ENCODE results near the gene SOSTDC1.
"Not testable (repeated sequence)": the region's sequence is repeated elsewhere in the genome, so short reads cannot be mapped to it uniquely, and the experiment has no call there.

The SOSTDC1 gene, protein sequence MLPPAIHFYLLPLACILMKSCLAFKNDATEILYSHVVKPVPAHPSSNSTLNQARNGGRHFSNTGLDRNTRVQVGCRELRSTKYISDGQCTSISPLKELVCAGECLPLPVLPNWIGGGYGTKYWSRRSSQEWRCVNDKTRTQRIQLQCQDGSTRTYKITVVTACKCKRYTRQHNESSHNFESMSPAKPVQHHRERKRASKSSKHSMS

DNA sequence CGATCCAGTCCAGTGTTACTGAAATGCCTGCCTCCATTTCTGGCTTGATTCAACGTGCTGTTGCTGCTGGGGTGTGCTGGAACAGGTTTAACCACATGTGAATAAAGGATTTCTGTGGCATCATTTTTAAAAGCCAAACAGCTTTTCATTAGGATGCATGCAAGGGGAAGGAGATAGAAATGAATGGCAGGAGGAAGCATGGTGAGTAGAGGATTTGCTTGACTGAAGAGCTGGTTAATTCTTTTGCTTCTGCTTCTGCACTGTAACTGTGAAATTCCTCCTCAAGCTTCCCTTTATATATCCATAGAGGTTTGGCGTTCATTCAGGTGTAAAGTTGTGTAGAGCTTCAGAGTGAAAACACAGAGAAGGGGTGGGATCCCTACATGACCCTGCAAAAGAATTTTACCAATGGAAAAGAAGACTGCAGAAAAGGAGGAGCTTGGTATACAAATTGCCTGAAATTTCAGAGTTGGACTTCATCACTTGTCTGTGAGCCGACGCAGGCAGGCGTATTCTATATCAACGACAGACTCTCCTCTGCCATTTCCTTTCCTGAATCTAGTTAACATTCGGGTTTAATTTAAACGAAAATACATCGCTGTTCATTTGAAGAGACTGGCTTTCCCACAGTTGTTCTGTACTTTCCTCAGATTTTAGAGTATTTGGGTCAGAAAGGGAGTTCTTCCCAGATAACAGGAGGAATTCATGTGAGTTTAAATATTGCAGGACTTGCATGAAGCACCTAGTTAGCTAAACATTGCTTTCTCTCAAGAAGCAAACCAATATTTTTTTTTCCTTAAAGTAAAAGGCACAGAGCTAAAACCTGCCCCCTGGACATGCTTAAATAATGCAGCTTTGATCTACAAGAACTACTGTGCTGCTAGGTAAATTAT is at the start of gene SOSTDC1:
Gene SOSTDC1 (minus strand): TSS at position 270 of the 893 bp plus-strand sequence. CDS start 70 bp downstream, at position 200.
- DNase-seq (ENCODE audit: low read depth in 2 of 2) = no peak

DNA sequence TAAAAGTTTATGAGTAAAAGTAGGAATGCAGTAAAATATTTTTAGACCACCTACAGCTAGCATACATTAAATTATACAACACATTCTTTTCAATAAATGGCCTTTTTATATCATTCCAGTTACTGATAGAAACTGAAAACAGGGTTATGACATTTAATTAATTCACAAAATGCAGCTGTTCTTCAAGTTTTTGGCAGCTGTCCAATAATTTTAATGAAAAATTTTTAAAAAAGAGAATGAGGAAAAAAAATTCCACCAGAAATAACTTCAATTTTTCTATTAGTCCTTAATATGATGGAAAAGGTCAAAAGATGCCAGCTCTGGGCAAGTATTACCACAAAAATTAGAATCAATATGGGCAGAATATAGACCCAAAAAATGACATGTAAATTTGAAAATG is 49.2 kb upstream of the SOSTDC1 start:
- no peak for DNase-seq (ENCODE audit: low read depth in 2 of 2)

DNA sequence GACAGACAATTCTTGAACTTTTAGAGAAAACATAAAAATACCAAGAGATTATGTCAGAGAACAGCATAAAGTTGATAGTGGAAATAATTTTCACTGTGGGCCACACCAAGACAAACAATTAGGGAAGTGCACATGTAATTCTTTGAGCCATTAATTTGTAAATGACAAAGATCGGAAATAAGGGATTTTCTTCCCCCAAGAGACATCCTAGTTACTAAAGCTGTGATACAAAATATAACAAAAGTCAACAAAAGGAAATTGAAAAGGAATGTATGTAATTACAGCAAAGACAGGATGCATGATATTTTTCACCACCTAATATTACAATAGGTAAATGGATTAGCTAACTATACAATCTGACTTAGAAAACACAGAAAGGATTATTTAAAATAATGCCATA is 48.7 kb upstream of the SOSTDC1 start:
- no peak for DNase-seq (ENCODE audit: low read depth in 2 of 2)

DNA sequence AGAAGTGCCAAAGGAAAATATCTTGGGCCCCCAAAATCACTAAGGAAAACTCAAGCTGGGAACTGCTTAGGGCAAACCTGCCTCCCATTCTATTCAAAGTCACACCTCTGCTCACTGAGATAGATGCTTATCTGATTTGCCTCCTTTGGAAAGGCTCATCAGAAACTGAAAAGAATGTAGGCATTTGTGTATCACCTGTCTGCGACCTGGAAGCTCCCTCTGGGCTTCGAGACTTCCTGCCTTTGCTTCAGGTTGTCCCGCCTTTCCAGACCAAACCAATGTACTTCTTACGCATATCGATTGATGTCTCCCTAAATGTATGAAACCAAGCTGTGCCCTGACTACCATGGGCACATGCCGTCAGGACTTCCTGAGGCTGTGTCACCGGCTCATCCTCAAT is 46.6 kb upstream of the SOSTDC1 start:
- DNase-seq (ENCODE audit: low read depth in 2 of 2) = no peak

DNA sequence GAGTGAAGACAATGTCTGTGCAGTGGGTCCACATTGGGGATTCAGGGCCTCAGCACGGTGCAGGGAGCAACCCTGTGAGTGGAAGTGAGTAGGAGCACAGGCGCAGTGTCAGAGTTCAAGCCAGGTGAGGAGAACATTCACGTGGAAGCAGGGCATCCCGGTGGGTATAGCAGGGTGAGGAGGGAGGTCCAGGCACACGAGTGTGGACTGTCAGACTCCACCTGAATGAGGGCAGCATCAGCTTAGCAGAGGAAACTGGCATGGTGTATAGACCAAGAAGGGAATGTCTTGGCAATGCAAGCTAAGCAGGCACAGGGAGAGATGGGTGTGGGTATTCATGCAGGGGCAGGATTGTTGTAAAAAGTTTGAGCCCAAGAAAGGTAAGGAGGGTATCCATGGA is 45.8 kb upstream of the SOSTDC1 start:
- no peak for DNase-seq (ENCODE audit: low read depth in 2 of 2)

DNA sequence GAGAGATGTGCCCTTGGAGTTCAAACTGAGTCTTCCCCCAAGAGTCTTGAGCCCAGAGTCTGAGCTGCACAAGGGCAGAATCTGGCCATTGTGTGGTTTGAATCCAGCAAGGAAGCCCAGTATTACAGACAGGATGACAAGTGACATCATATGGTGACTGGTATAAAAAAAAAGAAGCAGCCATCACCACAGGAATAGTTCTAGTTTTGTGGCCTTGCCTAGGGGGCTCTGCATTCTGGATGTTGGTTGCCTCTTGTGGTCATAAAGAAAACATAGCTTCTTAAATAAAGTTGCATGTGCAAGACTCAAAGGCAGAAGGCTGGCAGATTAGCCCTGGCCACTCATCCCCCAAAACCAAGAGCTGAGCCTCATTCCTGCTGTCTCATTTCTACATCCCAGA is 44.3 kb upstream of the SOSTDC1 start:
- DNase-seq (ENCODE audit: low read depth in 2 of 2) = no peak

DNA sequence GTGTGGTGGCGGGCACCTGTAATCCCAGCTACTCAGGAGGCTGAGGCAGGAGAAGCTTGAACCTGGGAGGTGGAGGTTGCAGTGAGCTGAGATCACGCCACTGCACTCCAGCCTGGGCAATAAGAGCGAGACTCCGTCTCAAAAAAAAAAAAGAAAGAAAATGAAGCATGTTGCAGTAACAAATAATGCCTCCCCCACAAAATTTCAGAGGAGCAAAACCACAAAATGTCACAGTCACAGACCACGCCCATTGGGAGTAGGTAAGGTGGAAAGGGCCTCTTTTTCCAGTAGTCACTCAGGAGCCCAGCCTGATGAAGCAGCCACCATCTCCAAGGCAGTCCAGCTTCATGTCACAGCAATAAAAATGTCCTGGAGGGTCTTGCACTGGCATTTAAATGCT is 40.9 kb upstream of the SOSTDC1 start:
- DNase-seq (ENCODE audit: low read depth in 2 of 2) = not testable (repeated sequence)

DNA sequence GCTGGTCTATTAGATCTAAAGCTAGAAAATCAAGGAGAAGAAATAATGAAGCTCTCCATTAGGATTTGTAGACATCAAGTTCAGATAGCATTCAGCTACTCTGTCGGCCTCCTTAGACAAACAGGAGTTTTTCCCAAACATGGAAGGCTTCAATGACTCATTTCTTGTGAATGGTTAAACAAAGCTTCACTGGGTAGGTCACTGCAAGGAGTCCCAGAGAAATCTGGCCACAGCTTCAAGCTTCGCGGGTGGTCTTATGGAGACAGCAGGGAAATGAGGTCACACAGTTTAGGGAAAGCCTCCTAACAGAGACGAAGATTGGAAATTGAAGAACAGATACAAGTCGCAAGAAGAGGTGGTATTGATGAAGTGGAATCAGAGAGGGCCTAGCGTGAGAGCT is 38.5 kb upstream of the SOSTDC1 start:
- no peak for DNase-seq (ENCODE audit: low read depth in 2 of 2)

DNA sequence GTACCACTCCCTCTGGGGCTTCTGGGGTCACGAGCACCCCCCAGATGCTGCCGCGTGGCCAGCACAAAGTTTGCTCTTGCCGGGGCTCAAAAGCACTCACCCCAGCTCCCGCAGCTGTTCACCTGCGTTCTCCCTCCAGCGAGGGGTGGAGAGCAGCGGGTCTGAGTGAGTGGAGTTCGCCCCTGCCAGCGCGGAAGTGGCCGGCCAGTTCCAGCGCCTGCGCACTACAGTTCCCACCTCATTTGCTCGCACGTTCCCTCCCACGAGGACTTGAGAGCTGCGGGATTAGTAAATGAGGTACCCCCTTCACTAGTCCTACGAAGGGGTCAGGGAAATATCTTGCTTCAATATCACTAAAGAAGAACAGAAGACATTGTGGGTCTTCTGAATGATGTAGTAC is 36.8 kb upstream of the SOSTDC1 start:
- no peak for DNase-seq (ENCODE audit: low read depth in 2 of 2)

DNA sequence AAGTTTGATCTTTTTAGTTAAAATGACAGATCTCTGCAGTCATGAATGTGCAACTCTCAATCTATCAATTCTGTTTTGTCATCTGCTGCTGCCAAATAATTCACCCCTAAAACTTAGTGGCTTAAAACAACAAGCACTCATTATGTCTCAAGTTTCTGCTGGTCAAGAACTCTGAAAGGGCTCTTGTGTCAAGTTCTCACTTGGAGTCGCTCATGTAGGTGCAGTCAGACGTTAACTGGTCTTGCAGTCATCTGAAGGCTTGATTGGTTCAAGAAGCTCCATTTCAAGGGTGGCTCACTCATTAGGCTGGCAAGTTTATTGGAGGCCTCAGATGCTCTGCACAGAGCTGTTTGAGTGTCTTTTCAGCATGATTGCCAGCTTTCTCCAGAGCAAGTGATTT is 32.6 kb upstream of the SOSTDC1 start:
- no peak for DNase-seq (ENCODE audit: low read depth in 2 of 2)

DNA sequence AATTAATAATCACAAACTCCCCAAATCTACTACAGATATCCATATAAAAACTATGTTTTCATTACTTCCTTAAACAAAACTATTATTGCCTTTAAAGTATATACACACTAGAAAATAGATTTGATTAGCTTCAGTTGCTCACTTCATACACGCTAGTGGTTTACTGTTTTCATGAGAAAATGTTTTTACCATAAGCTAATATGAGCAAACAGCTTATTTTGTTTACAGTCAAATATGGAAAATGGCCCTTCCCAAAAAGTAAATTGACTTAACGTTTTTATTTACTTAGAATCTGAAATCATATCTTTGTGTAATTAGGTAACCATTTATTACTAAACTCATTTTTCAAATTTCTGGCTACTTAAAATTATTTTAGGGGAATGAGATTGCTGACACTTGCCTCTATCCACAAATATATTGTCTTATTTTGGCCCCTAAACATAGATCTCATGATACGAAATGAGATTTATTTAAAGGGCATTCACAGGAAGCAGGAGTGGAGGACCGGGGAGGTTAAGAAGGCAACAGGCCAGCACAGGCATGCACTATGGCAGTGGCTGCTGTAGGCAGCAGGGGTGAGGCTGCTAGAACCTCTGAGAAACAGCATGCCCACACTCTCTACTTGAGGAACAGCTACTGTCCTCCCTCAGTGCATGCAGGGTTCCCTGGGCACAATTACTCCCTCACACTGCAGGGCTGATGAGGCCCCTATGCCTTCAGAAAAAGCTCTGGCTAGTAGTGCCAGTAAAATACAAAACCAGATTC is 29.6 kb upstream of the SOSTDC1 start:
- DNase-seq (ENCODE audit: low read depth in 2 of 2) = no peak

DNA sequence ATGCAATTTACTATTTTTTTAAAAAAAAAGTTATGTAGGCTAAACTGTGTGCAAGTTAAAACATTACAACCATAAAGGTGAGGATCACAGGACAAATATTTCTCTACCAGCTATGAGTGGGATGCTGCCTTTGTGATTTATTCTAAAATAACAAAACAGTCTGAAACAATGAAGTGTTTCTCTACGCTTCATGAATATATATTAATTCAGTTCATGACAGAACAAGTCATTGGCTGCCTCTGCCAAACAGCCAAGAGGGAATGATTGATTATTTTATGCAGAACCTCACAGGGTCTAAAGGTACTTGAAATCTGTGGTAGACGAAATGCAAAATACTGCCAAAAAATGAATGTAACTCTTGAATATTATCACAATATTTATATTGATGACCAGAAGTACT is 29.0 kb upstream of the SOSTDC1 start:
- DNase-seq (ENCODE audit: low read depth in 2 of 2) = no peak

DNA sequence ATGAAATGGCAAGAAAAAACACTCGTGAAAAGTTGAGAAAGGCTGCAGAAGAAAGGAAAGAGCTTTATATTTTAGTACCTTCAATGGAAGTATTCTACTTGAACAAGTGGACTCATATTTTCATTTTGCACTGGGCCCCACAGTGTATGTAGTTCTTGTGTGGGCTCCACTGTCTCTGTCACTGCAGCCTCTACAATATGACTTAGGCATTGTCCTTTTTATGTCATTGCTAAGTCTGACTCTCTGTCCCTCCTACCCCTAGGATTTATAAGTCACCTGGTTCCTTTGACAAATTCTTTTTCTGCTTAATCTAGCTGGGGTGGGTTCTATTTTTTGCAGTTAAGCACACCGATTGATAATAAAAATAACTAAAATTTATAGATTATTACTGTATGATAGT is 27.7 kb upstream of the SOSTDC1 start:
- DNase-seq (ENCODE audit: low read depth in 2 of 2) = no peak

DNA sequence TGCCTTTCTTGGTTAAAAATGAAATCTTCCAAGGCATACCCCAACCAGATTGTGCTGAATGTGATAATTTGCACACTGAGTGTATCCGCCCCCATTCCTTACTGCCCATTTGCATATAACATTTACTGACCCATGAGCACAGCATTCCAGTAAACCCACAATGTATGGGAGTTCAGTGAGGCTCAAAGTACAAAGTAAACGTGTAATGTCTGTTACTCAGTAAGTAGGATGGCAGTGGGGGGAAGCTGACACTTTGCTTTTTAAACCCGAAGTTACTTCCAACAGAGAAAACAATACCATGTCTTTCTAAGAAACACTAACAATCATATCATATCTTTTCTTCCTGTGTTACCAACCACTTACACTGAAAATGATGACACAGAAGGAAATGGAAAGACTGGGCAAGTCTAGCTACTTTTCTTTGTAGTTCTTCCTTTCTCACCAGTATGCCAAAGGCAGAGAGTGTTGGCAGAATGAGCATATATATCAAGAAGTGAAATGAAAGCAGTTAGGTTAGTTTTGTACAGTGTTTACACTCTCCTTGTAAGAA is 27.1 kb upstream of the SOSTDC1 start:
- no peak for DNase-seq (ENCODE audit: low read depth in 2 of 2)

DNA sequence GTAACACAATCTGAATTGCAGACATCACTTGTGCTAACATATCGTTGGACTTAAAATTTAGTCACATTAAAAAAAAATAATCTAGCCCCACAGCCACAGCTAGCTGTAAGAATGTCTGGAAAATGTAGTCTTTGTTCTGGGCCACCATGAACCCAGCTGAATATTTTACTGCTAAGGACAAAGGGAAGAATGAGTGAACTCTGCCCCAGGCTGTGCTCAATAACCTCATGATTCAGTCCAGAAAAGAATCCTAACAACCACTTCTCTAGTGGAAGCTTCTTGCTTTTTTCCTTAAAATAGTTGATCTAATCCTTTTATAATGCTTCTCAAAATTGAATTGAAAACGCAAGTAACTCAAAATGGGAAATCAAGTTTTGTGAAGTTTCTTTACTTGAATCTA is 25.6 kb upstream of the SOSTDC1 start:
- no peak for DNase-seq (ENCODE audit: low read depth in 2 of 2)

DNA sequence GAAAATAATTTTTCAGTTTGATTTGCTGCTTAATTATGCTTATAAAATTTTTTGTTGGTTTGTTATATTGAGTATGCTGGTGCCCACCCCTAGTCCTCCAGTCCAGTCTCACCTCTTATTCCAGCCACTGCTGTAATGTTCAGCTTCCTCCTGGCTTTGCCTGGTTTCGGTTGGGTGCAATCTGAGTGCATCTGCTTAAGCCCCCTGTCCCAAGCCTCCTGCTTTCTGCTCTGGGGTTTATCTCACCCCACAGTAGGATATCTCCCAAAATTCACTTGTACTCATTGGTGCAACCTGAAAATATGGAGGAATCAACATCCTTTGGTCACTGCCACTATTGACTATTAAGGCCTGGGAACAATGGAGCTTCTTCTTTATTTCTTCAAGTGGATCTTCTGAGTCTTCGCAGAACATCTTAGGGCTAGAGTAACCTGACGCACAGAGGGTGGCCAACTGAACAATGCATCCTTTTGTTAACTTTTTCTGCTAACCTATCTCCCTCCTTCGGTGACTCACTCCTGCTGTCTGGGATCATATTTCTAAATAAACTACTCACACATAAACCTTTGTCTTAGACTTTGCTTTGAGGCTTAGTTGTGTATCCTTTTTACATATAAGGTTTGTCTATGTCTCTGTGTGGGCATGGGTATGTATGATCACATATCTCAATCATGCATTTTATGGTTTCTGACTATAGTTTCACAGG is 19.1 kb upstream of the SOSTDC1 start:
- no peak for DNase-seq (ENCODE audit: low read depth in 2 of 2)

DNA sequence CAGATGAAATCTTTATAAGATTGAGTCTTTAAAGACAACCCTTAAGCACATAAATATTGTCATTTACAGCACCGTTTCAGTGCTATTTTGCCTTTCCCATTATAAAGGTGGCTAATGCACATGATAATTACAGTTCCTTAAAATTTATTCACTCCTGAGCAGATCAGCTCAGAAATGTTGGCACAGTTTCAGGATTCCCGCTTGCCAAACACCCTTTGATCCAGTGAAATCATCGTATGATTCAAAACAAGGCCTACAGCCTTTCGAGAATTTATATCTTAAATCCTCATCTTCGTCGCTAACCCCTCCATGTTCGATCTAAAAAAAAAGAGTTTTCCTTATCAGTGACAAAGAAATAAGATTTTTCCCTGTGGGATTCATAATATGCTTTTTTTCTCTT is 14.1 kb upstream of the SOSTDC1 start:
- DNase-seq (ENCODE audit: low read depth in 2 of 2) = no peak

DNA sequence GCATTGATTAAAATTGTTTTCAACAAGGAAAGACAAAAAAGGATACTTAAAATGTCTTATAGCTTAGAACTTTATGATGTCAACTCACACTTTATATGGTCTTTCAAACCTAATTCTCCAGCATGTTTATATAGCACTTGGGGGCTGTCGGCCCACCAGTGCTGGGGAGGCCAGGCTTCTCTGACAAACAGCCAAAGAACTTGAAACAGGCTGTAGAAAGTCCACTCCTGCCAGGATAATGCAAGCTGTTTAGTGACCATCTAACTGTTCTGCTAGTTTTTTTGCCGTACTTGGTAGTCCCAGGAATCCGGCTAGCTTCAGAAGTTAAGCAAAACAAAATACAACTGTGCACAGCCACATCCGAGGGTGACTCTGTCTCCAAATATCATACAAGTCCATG is 13.6 kb upstream of the SOSTDC1 start:
- DNase-seq (ENCODE audit: low read depth in 2 of 2) = no peak

DNA sequence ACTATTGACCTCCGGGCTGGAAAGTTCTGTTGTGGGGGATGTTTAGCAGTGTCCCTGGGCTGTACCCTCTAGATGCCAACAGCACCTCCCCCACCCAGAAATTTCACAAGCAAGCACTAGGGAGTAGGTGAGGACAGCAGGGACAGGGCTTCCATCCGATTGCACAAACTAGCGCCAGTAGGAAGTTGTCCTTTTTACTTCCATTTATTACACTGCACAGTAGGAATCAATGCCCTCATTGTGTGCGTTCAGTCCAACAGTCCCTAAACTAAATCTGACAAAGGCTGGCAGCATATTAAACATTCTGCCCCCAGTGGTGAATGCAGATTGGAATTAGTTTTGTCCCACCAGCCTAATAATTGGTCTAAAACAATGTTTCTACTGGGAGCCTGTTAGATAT is 6.4 kb upstream of the SOSTDC1 start:
- DNase-seq (ENCODE audit: low read depth in 2 of 2) = no peak

DNA sequence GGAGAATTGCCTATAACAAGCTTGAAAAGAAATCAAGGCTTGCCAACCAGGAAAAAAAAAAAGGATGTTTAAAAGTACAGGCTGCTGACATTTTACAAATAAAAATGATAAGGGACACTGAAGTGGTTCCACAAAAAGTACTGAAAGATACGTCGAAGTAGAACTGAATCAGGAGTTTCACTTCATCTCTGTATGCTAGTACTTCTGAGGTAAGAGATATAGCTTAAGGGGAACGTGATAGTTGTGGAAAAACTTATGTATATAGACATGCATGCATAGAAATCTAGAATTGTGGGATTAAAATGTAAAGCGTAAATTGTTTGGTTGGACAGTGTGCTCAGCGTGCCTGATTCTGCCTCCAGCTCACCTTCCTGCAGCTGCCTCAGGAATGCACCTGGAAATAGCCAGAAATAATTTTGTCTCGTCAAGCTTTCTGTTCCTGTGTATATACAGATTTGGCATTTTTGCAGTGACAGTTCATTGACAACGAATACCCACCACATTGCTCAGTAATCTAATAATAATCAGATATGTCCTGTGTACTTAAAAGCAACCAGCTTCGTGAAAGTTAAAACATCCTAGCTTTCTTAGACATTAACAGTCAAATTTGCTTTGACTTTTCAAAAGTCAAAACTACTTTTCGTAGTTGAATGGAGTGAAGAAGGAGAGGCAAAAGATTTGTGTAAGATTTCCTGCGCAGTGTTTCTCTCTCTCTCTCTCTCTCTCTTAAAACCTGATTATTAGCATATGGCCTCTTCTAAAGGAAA is 1.4 kb downstream of the SOSTDC1 start:
- no peak for DNase-seq (ENCODE audit: low read depth in 2 of 2)

DNA sequence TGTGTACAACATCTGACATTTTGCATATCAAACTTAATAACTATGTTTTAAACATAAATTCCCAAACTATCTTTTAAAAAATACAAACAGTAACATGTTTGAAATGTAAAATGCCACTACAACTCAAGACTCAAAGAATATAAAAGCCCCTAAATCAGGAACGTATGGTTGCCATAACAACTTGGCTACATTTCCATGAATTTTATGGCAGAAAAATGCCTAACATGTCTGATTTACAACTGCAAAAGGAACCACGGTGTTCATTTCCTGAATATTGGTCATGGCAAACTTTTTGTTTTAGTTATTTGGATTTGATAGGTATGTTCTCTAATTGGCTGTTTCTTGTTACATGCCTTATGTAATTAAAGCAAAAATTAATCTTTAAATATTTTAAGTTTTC is 2.0 kb downstream of the SOSTDC1 start:
- no peak for DNase-seq (ENCODE audit: low read depth in 2 of 2)

All from stimulated activated CD8-positive, alpha-beta memory T cell treated with anti-CD3 and anti-CD28 coated beads, Interleukin-15, amount 100 ng/mL, for 48 hours (primary cell).